ENCODE measurements around the gene SOCS3.

DNA sequence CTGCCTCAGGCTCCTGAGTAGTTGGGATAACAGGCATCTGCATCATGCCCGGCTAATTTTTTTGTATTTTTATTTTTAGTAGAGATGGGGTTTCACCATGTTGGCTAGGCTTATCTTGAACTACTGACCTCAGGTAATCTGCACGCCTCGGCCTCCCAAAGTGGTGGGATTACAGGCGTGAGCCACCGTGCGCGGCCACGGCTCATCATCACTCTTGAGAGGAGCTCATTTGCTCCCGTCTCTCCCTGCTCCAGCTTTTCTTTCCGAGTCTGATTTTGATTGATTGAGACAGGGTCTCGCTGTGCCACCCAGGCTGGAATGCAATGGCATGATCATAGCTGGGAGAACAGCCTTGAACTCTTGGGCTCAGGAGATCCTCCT lies 31.2 kb upstream of the SOCS3 start:
- no peak for TF ChIP-seq SP1 (IDR thresholded peaks at IDR 0.05)
- TF ChIP-seq ZNF384 (IDR thresholded peaks at IDR 0.05): no peak
- TF ChIP-seq FOXA1 (IDR thresholded peaks at IDR 0.05): no peak
- TF ChIP-seq FOXM1 (IDR thresholded peaks at IDR 0.05; ENCODE audit: borderline replicate concordance): no peak
- TF ChIP-seq CTBP1 (IDR thresholded peaks at IDR 0.05; ENCODE audit: borderline replicate concordance): no peak
- no peak for TF ChIP-seq ARNT (IDR thresholded peaks at IDR 0.05)
- TF ChIP-seq SUZ12 (IDR thresholded peaks at IDR 0.05): no peak
- no peak for TF ChIP-seq HDGF (IDR thresholded peaks at IDR 0.05; ENCODE audit: borderline replicate concordance)
- no peak for TF ChIP-seq TARDBP (IDR thresholded peaks at IDR 0.05)
- TF ChIP-seq L3MBTL2 (conservative IDR thresholded peaks at IDR 0.05): no peak
